Gastroesophageal sphincter (tissue), 4 donors: ENCODE data around the gene CD82. TPM values are rescaled to one million over a fixed set of nuclear protein-coding genes. Genes with fewer than 3 reads are reported as not detected.

Experiments
- ATAC-seq: fragments of 150-250 bp; one replicate; pipeline ENCODE4 v1.9.1; 2016; ENCODE audit warnings: mild to moderate bottlenecking, moderate library complexity
- H3K27ac ChIP-seq, 4 donors: fragments of 200-600 bp; sonication (generic) in 3 of 4; 1 replicate in 3 of 4; 2 replicates in 1 of 4; pipeline ENCODE4 v1.5.1; 2016 to 2019
- H3K27me3 ChIP-seq: fragments of 200-600 bp; sonication (generic); one replicate; pipeline ENCODE4 v1.5.1; 2019
- H3K36me3 ChIP-seq, 2 donors: fragments of 200-600 bp; sonication (generic); one replicate each; pipeline ENCODE4 v1.5.1; 2019; ENCODE audit warnings: control low read depth in 1 of 2
- H3K4me1 ChIP-seq, 3 donors: fragments of 200-600 bp; sonication (generic); 1 replicate in 2 of 3; 2 replicates in 1 of 3; pipeline ENCODE4 v1.5.1; 2016 to 2019; ENCODE audit warnings: control low read depth in 2 of 3
- H3K4me3 ChIP-seq, 2 donors: fragments of 200-600 bp; sonication (generic); one replicate each; pipeline ENCODE4 v1.5.1; 2019; ENCODE audit warnings: mild to moderate bottlenecking in 1 of 2, moderate library complexity in 1 of 2
- H3K9me3 ChIP-seq, 3 donors: fragments of 200-600 bp; sonication (generic); one replicate each; pipeline ENCODE4 v1.5.1; 2017 to 2019; ENCODE audit warnings: control low read depth in 2 of 3
- CTCF ChIP-seq, 4 experiments: fragments of 200-600 bp in 2 of 4; fragments of 450-650 bp in 2 of 4; sonication (generic) in 1 of 4; IDR thresholded peaks; one replicate each; pipeline ENCODE4 v1.5.1; 2017 to 2019; ENCODE audit warnings: antibody characterized with exemption in 4 of 4, mild to moderate bottlenecking in 2 of 4, moderate library complexity in 2 of 4
- EP300 ChIP-seq: sonication (generic); formaldehyde crosslinking; IDR thresholded peaks from one replicate; pipeline ENCODE4 v1.6.1; 2017; ENCODE audit warnings: antibody characterized with exemption, mild to moderate bottlenecking
- POLR2A ChIP-seq, 2 donors: fragments of 450-650 bp; IDR thresholded peaks; one replicate each; pipeline ENCODE4 v1.6.1; 2017; ENCODE audit warnings: antibody characterized with exemption in 2 of 2, mild to moderate bottlenecking in 2 of 2, moderate library complexity in 1 of 2
- POLR2AphosphoS5 ChIP-seq: sonication (generic); formaldehyde crosslinking; IDR thresholded peaks from one replicate; pipeline ENCODE4 v1.6.1; 2017; ENCODE audit warnings: antibody characterized with exemption
- WGBS, 2 donors: methylation state at CpG; one replicate each; pipeline ENCODE4 v1.1.5; 2018; ENCODE audit warnings: low coverage in 1 of 2; 5-methylcytosine and 5-hydroxymethylcytosine counted together
- total RNA-seq, 4 donors: library from RNA; depleted of rRNA; stranded (reverse); fragments of >200 nt; gene quantifications; one replicate each; pipeline ENCODE4 v1.1.0, GENCODE V29; 2016

CD82 gene
- total RNA-seq, 4 donors from 2014 or later: 12.7 to 24.0 (median 19.1) TPM

DNA sequence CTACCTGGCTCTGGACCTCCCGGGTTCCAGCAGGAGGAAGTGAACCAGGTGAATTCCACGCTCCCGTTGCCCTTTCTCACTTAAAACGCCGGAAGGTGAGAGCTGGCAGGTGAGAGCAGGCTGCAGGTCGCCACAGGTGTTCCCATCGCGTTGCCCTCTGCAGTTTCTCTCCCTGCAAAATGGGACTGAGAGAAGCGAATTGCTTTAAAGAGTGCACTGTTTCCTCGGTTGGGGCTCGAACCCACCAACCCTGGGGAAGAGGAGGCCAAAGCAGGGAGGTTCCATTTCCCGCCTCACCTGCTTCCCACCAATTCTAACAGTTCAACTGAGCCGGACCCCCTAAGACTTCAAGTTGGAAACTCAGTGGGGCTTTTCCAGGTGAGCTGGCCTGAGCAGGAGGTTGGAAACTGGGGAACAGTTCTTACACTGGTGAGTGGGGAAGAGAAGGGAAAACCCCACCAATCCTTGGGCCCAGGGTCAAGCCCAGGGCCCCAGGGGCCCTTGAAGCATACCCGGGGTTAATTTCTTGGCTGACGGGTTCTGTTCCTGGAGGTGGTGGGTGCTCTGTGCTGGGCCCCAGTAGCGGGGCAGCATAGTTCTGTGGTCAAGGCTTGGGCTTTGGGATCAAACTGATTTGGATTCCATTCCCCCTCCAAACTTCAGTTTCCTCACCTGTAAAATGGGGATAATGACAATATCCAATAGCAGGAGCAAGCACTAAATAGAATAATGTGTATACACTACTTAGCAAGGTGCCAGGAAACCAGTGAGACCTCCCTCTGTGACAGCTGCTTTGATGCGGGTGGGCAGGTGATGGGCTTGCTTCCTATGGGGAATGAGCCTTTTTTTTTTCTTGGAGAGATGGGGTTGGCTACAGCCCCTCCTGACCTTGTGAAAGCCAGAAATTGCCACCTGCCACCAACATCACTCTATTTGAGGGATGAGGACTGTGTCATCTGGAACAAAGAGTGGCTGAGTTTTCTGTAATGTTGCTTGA, 788 bp downstream of the CD82 start:
- no peak for TF ChIP-seq EP300
- no peak for TF ChIP-seq CTCF (IDR thresholded peaks at IDR 0.05)
- TF ChIP-seq POLR2A (IDR thresholded peaks at IDR 0.05): no peak
- no peak for TF ChIP-seq POLR2AphosphoS5
- Histone ChIP-seq H3K27me3 (no peaks in the 10 kb centered on the region), H3K9me3 (no peaks in the 10 kb centered on the region), H3K4me1 (peaks cover 5 to 79% (median 33%) of the 10 kb centered on the region in 3 donors), H3K36me3 (peaks cover 0 to 4% of the 10 kb centered on the region in 2 donors), H3K27ac (peak overlapping the region; percentile 46 to 94 (median 73)), H3K4me3 (peak overlapping the region; percentile 61 to 81)
- no peak for ATAC-seq
- 71 to 100% methylated on average over 1 to 3 of the region's 17 CpGs for WGBS, 2 donors

GRCh38 chr11:44566952-44567875, 1.8 kb downstream of the CD82 start:
- TF ChIP-seq POLR2AphosphoS5: no peak
- TF ChIP-seq POLR2A (IDR thresholded peaks at IDR 0.05): no peak
- no peak for TF ChIP-seq EP300
- no peak for TF ChIP-seq CTCF (IDR thresholded peaks at IDR 0.05)
- WGBS, 2 donors: 93 to 97% methylated on average over 6 to 7 of the region's 11 CpGs
- Histone ChIP-seq H3K9me3 (no peaks in the 10 kb centered on the region), H3K36me3 (peaks cover 0 to 4% of the 10 kb centered on the region in 2 donors), H3K27ac (peak overlapping the region in 1 of 4 donors; percentile 92), H3K4me1 (peaks cover 5 to 79% (median 33%) of the 10 kb centered on the region in 3 donors), H3K4me3 (no peak overlapping the region), H3K27me3 (no peaks in the 10 kb centered on the region)
- no peak for ATAC-seq

DNA sequence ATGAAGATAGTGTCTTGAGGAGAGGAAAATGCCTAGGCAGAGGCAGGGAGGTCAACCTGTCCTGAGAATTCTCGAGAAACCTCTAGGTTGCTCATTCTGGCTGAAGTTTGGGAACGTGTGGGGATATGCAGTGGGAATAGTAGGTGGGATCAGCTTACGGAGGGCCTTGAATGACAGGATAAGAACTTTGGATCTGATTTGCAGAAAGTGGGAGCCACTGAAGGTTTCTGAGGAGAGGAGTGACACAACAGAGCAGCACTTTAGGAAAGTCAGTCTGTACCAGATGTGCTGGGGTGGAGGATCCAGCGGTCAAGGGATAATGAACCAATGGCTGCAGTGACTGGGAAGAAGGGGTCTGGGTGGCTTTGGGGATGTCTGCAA, 2.4 kb downstream of the CD82 start:
- H3K27ac ChIP-seq: peak overlapping the region in 1 of 4 donors; percentile 92
- H3K4me1 ChIP-seq: peaks cover 5 to 74% (median 33%) of the 10 kb centered on the region in 3 donors
- H3K36me3 ChIP-seq: peaks cover 0 to 4% of the 10 kb centered on the region in 2 donors
- no peak overlapping the region for H3K4me3 ChIP-seq
- no peaks in the 10 kb centered on the region for H3K9me3 ChIP-seq
- no peak for ATAC-seq
- H3K27me3 ChIP-seq: no peaks in the 10 kb centered on the region
- TF ChIP-seq EP300: no peak
- no peak for TF ChIP-seq POLR2AphosphoS5
- TF ChIP-seq CTCF (IDR thresholded peaks at IDR 0.05): no peak
- TF ChIP-seq POLR2A (IDR thresholded peaks at IDR 0.05): no peak
- WGBS, 2 donors: 78 to 82% methylated on average over 3 to 4 of the region's 4 CpGs

DNA sequence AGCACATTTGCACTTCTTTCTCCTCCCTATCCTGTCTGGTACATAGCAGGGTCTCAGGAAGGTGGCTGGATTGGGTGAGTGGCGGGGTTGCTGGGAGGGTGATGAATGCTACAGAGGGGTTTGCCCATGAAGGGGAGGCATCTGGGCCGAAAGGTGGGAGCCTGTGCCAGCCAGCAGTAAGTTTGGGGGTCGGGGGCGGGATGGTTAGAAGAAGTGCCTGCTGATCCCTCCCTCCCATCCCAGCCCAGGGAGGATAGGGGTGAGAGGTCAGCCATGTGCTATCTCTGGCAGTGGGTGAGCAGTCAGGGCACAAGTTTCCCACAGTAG, 2.8 kb downstream of the CD82 start:
- Histone ChIP-seq H3K9me3 (no peaks in the 10 kb centered on the region), H3K27ac (peak overlapping the region in 3 of 4 donors; percentile 66 to 92 (median 83)), H3K4me3 (no peak overlapping the region), H3K27me3 (no peaks in the 10 kb centered on the region), H3K36me3 (peaks cover 0 to 4% of the 10 kb centered on the region in 2 donors), H3K4me1 (peaks cover 5 to 70% (median 33%) of the 10 kb centered on the region in 3 donors)
- TF ChIP-seq POLR2A (IDR thresholded peaks at IDR 0.05) (no peak), CTCF (IDR thresholded peaks at IDR 0.05) (no peak), EP300 (no peak), POLR2AphosphoS5 (no peak)
- WGBS, 2 donors: 86% methylated on average over 2 of the region's 4 CpGs; no CpG with 5 or more reads in 1 of the 2 donors
- ATAC-seq: no peak
